Transverse colon (tissue), 4 donors: ENCODE measurements around the gene BPTF.

Source experiments
- POLR2AphosphoS5 ChIP-seq, 3 donors: sonication (generic); formaldehyde crosslinking; IDR thresholded peaks; one replicate each; pipeline ENCODE4 v1.6.1; 2016; ENCODE audit warnings: antibody characterized with exemption in 3 of 3
- TF ChIP-seq, protein P1 (sequence below), 5 experiments: fragments of 200-600 bp in 3 of 5; fragments of 450-650 bp in 2 of 5; sonication (generic) in 3 of 5; IDR thresholded peaks; 1 replicate in 2 of 5; 2 replicates in 3 of 5; pipeline ENCODE4 v1.5.1; 2016 to 2017; ENCODE audit warnings: antibody characterized with exemption in 5 of 5, inconsistent platforms in 3 of 5, mild to moderate bottlenecking in 2 of 5, moderate library complexity in 1 of 5

DNA sequence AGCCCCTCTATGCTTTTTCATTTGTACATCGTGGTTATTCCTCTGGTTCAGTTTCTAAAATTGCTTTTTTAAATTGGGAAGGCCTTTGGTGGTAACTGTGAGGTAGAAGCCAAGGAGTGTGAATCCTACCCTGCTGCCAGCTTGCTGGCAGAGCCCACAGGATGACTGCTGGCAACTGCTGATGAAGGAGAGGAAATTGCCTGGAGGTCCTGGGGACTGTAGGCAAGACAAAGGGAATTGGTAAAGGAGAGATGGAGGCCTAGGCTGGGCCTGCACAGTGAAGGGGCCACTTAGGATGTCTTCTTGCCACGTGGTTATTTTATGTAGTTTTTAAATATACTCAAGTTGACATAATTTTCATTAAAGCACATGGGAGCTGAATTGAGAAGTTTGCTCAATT lies 155.2 kb downstream of the BPTF start:
- no peak for TF ChIP-seq POLR2AphosphoS5 (IDR thresholded peaks at IDR 0.05)
- TF ChIP-seq, protein P1, sequence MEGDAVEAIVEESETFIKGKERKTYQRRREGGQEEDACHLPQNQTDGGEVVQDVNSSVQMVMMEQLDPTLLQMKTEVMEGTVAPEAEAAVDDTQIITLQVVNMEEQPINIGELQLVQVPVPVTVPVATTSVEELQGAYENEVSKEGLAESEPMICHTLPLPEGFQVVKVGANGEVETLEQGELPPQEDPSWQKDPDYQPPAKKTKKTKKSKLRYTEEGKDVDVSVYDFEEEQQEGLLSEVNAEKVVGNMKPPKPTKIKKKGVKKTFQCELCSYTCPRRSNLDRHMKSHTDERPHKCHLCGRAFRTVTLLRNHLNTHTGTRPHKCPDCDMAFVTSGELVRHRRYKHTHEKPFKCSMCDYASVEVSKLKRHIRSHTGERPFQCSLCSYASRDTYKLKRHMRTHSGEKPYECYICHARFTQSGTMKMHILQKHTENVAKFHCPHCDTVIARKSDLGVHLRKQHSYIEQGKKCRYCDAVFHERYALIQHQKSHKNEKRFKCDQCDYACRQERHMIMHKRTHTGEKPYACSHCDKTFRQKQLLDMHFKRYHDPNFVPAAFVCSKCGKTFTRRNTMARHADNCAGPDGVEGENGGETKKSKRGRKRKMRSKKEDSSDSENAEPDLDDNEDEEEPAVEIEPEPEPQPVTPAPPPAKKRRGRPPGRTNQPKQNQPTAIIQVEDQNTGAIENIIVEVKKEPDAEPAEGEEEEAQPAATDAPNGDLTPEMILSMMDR (IDR thresholded peaks at IDR 0.05): no peak
